ENCODE measurements around the gene NCAPD2.
"Not testable (repeated sequence)": the region's sequence is repeated elsewhere in the genome, so short reads cannot be mapped to it uniquely, and the experiment has no call there.

The NCAPD2 gene

GRCh38 chr12:6465467-6466183 lies 28.3 kb upstream of the NCAPD2 start:
- DNase-seq (ENCODE audit: low spot score) = peak; percentile 68

GRCh38 chr12:6466184-6466573 lies 27.7 kb upstream of the NCAPD2 start:
- no peak for DNase-seq (ENCODE audit: low spot score)

GRCh38 chr12:6466751-6467150 lies 27.2 kb upstream of the NCAPD2 start:
- DNase-seq (ENCODE audit: low spot score) = not testable (repeated sequence)

GRCh38 chr12:6467571-6468282 lies 26.2 kb upstream of the NCAPD2 start:
- DNase-seq (ENCODE audit: low spot score) = not testable (repeated sequence)

GRCh38 chr12:6468283-6468575 lies 25.7 kb upstream of the NCAPD2 start:
- no peak for DNase-seq (ENCODE audit: low spot score)

GRCh38 chr12:6469092-6469491 lies 24.8 kb upstream of the NCAPD2 start:
- no peak for DNase-seq (ENCODE audit: low spot score)

- no peak for DNase-seq (ENCODE audit: low spot score)
Observed at GRCh38 chr12:6469609-6470374, 24.1 kb upstream of the NCAPD2 start.

- DNase-seq (ENCODE audit: low spot score) = peak; percentile 100
Observed at GRCh38 chr12:6470375-6471163, 23.3 kb upstream of the NCAPD2 start, which contains the start of gene VAMP1. Gene VAMP1 (minus strand): TSS chr12:6470677. CDS start chr12:6470531, 146 bp downstream.

GRCh38 chr12:6471989-6472360 lies 21.9 kb upstream of the NCAPD2 start:
- no peak for DNase-seq (ENCODE audit: low spot score)

- no peak for DNase-seq (ENCODE audit: low spot score)
Observed at GRCh38 chr12:6472491-6472890, 21.4 kb upstream of the NCAPD2 start.

- not testable (repeated sequence) for DNase-seq (ENCODE audit: low spot score)
Observed at GRCh38 chr12:6475233-6475975, 18.5 kb upstream of the NCAPD2 start.

- no peak for DNase-seq (ENCODE audit: low spot score)
Observed at GRCh38 chr12:6476489-6476888, 17.4 kb upstream of the NCAPD2 start.

- not testable (repeated sequence) for DNase-seq (ENCODE audit: low spot score)
Observed at GRCh38 chr12:6477601-6478377, 16.1 kb upstream of the NCAPD2 start.

- no peak for DNase-seq (ENCODE audit: low spot score)
Observed at GRCh38 chr12:6478416-6478815, 15.5 kb upstream of the NCAPD2 start.

GRCh38 chr12:6488240-6488639 lies 5.7 kb upstream of the NCAPD2 start:
- no peak for DNase-seq (ENCODE audit: low spot score)

GRCh38 chr12:6489449-6489848 lies 4.5 kb upstream of the NCAPD2 start:
- DNase-seq (ENCODE audit: low spot score) = no peak

- not testable (repeated sequence) for DNase-seq (ENCODE audit: low spot score)
Observed at GRCh38 chr12:6490673-6491072, 3.2 kb upstream of the NCAPD2 start.

- DNase-seq (ENCODE audit: low spot score) = peak; percentile 97
Observed at GRCh38 chr12:6492838-6493496, 935 bp upstream of the NCAPD2 start, which contains the start of gene MRPL51. Gene MRPL51 (minus strand): TSS chr12:6493262. CDS start chr12:6493136, 126 bp downstream.

- no peak for DNase-seq (ENCODE audit: low spot score)
Observed at GRCh38 chr12:6494258-6494743, 399 bp downstream of the NCAPD2 start.

- DNase-seq (ENCODE audit: low spot score) = no peak
Observed at GRCh38 chr12:6494968-6495367, 1.1 kb downstream of the NCAPD2 start.

All from globus pallidus (tissue), 1 donor.